Prostate gland (tissue), 2 donors: ENCODE results near the gene SETBP1. TPM values are rescaled to one million over a fixed set of nuclear protein-coding genes. Genes with fewer than 3 reads are reported as not detected.
A peak's percentile ranks its signal among the peaks of the same experiment; 100 is the strongest.

Experiments used
- DNase-seq: peaks from one replicate; pipeline ENCODE4 v3.0.0-alpha.2; 2019; ENCODE audit warnings: low spot score
- H3K27ac ChIP-seq, 2 donors: fragments of 200-600 bp; sonication (generic); 2 replicates each; pipeline ENCODE4 v1.5.1; 2017 to 2019
- H3K27me3 ChIP-seq: fragments of 200-600 bp; sonication (generic); replicated peaks from 2 replicates; pipeline ENCODE4 v1.5.1; 2019; ENCODE audit not compliant: insufficient read depth
- H3K36me3 ChIP-seq, 2 donors: fragments of 200-600 bp; sonication (generic); 1 replicate in 1 of 2; 2 replicates in 1 of 2; pipeline versions ENCODE4 v1.5.1 to v1.8.1; 2017 to 2019
- H3K4me1 ChIP-seq: fragments of 200-600 bp; sonication (generic); replicated peaks from 2 replicates; pipeline ENCODE4 v1.5.1; 2019
- H3K4me3 ChIP-seq, 2 donors: fragments of 200-600 bp; sonication (generic); 2 replicates each; pipeline ENCODE4 v1.5.1; 2017 to 2019
- H3K9me3 ChIP-seq: fragments of 200-600 bp; sonication (generic); 2 replicates; pipeline ENCODE4 v1.5.1; 2017
- POLR2A ChIP-seq: fragments of 450-650 bp; IDR thresholded peaks from one replicate; pipeline ENCODE4 v1.6.1; 2016; ENCODE audit warnings: antibody characterized with exemption, mild to moderate bottlenecking
- POLR2AphosphoS5 ChIP-seq: sonication (generic); formaldehyde crosslinking; IDR thresholded peaks from one replicate; pipeline ENCODE4 v1.6.1; 2017; ENCODE audit warnings: antibody characterized with exemption
- WGBS: methylation state at CpG from one replicate; pipeline ENCODE4 v1.1.5; 2018; 5-methylcytosine and 5-hydroxymethylcytosine counted together
- intact Hi-C: fragments of 100-400 bp; cut with DNase I; formaldehyde crosslinking; loops from one replicate; pipeline ENCODE4 v1.14.2; 2022
- total RNA-seq, 2 donors: library from RNA; depleted of rRNA; stranded (reverse); fragments of >200 nt; gene quantifications; one replicate each; pipeline ENCODE4 v1.1.0, GENCODE V29; 2016
- TF ChIP-seq, protein P1 (sequence below), 4 experiments: fragments of 200-600 bp in 2 of 4; fragments of 450-650 bp in 2 of 4; sonication (generic) in 2 of 4; IDR thresholded peaks; 1 replicate in 3 of 4; 2 replicates in 1 of 4; pipeline ENCODE4 v1.5.1; 2016 to 2019; ENCODE audit warnings: antibody characterized with exemption in 4 of 4, mild to moderate bottlenecking in 2 of 4, moderate library complexity in 2 of 4

Gene SETBP1
- total RNA-seq, 2 donors from 2014 or later, result 28.4 to 45.1 TPM

DNA sequence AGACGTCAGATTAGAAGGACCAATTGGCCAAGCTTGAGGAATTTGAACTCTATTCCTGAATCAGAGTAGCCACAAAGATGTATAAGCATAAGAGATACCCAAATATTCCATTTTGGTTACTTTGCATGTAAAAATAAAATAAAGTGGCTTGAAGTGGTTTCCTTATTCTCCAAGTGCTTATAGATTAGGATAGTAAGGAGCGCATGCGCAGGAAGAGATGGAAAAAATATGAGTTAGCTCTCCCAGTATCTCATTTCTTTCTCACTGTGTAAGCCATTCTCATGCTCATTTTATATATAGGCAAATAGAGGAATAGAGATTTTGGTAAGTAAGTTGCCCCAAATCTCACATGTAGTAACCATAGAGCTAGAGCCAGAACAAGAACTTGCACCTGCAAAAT, 241.3 kb downstream of the SETBP1 start:
- no peaks in the 10 kb centered on the region for H3K4me1 ChIP-seq
- no peak for DNase-seq
- no peak for TF ChIP-seq POLR2AphosphoS5
- TF ChIP-seq, protein P1, sequence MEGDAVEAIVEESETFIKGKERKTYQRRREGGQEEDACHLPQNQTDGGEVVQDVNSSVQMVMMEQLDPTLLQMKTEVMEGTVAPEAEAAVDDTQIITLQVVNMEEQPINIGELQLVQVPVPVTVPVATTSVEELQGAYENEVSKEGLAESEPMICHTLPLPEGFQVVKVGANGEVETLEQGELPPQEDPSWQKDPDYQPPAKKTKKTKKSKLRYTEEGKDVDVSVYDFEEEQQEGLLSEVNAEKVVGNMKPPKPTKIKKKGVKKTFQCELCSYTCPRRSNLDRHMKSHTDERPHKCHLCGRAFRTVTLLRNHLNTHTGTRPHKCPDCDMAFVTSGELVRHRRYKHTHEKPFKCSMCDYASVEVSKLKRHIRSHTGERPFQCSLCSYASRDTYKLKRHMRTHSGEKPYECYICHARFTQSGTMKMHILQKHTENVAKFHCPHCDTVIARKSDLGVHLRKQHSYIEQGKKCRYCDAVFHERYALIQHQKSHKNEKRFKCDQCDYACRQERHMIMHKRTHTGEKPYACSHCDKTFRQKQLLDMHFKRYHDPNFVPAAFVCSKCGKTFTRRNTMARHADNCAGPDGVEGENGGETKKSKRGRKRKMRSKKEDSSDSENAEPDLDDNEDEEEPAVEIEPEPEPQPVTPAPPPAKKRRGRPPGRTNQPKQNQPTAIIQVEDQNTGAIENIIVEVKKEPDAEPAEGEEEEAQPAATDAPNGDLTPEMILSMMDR (IDR thresholded peaks at IDR 0.05), result no peak
- no peak for TF ChIP-seq POLR2A
- no peaks in the 10 kb centered on the region for H3K27me3 ChIP-seq
- H3K4me3 ChIP-seq, result no peak overlapping the region
- no peaks in the 10 kb centered on the region for H3K9me3 ChIP-seq
- WGBS, result 98% methylated on average over 3 of the region's 3 CpGs
- no peak overlapping the region for H3K27ac ChIP-seq
- no peaks in the 10 kb centered on the region for H3K36me3 ChIP-seq
- intact Hi-C loops, result no loop called here

- TF ChIP-seq, protein P1 (IDR thresholded peaks at IDR 0.05), result no peak
- TF ChIP-seq POLR2A, result no peak
- no peak for TF ChIP-seq POLR2AphosphoS5
- WGBS, result 95% methylated on average over 2 of the region's 2 CpGs
These were observed 242.3 kb downstream of the SETBP1 start for GRCh38 chr18:44922968-44923367.

GRCh38 chr18:44924785-44925499, 244.3 kb downstream of the SETBP1 start:
- Histone ChIP-seq H3K4me3 (no peak overlapping the region), H3K27ac (peak overlapping the region; percentile 43 to 52), H3K36me3 (no peaks in the 10 kb centered on the region), H3K4me1 (no peaks in the 10 kb centered on the region), H3K9me3 (no peaks in the 10 kb centered on the region), H3K27me3 (no peaks in the 10 kb centered on the region)
- no peak for DNase-seq
- TF ChIP-seq POLR2AphosphoS5 (peak; percentile 20), POLR2A (no peak)
- TF ChIP-seq, protein P1 (IDR thresholded peaks at IDR 0.05), result no peak
- intact Hi-C loops, result no loop called here
- WGBS, result 17% methylated on average over 6 of the region's 6 CpGs

More at GRCh38 chr18:44922968-44923367, 242.3 kb downstream of the SETBP1 start:
- Histone ChIP-seq H3K4me3 (no peak overlapping the region), H3K36me3 (no peaks in the 10 kb centered on the region), H3K27ac (no peak overlapping the region), H3K4me1 (no peaks in the 10 kb centered on the region), H3K27me3 (no peaks in the 10 kb centered on the region), H3K9me3 (no peaks in the 10 kb centered on the region)
- intact Hi-C loops, result no loop called here
- no peak for DNase-seq

- H3K27ac ChIP-seq, result no peak overlapping the region
- H3K27me3 ChIP-seq, result no peaks in the 10 kb centered on the region
- no peak for DNase-seq
- intact Hi-C loops, result no loop called here
- no peaks in the 10 kb centered on the region for H3K4me1 ChIP-seq
- 83% methylated on average over 6 of the region's 6 CpGs for WGBS
- TF ChIP-seq POLR2AphosphoS5 (no peak), POLR2A (no peak)
- TF ChIP-seq, protein P1 (IDR thresholded peaks at IDR 0.05), result no peak
- no peak overlapping the region for H3K4me3 ChIP-seq
- no peaks in the 10 kb centered on the region for H3K36me3 ChIP-seq
- H3K9me3 ChIP-seq, result no peaks in the 10 kb centered on the region
These were observed 246.6 kb downstream of the SETBP1 start for GRCh38 chr18:44927127-44927849.
